Immature natural killer cell (primary cell): ENCODE measurements around the gene ARRDC3. TPM values are rescaled to one million over a fixed set of nuclear protein-coding genes. Genes with fewer than 3 reads are reported as not detected.
A peak's percentile ranks its signal among the peaks of the same experiment; 100 is the strongest.

ENCODE experiments used
- DNase-seq, 3 donors: peaks; one replicate each; pipeline ENCODE4 v3.0.0; 2022; ENCODE audit warnings: mixed read lengths in 1 of 3
- H3K27ac Mint-ChIP-seq, 6 donors: one replicate each; pipeline ENCODE4 v1.8.0; 2020; ENCODE audit warnings: mixed read lengths in 6 of 6, mild to moderate bottlenecking in 5 of 6, inconsistent platforms in 4 of 6, moderate library complexity in 3 of 6
- H3K27me3 Mint-ChIP-seq, 3 donors: one replicate each; pipeline ENCODE4 v1.8.0; 2020 to 2021; ENCODE audit warnings: low read depth in 3 of 3, mild to moderate bottlenecking in 3 of 3, mixed read lengths in 3 of 3, moderate library complexity in 3 of 3, inconsistent platforms in 1 of 3
- H3K36me3 Mint-ChIP-seq, 3 donors: one replicate each; pipeline ENCODE4 v1.8.0; 2020; ENCODE audit warnings: mixed read lengths in 3 of 3, inconsistent platforms in 2 of 3, mild to moderate bottlenecking in 2 of 3
- H3K4me1 Mint-ChIP-seq, 2 donors: one replicate each; pipeline ENCODE4 v1.8.0; 2020; ENCODE audit warnings: inconsistent platforms in 2 of 2, mild to moderate bottlenecking in 2 of 2, mixed read lengths in 2 of 2, moderate library complexity in 1 of 2
- H3K4me3 Mint-ChIP-seq, 5 donors: one replicate each; pipeline ENCODE4 v1.8.0; 2020; ENCODE audit warnings: mild to moderate bottlenecking in 5 of 5, mixed read lengths in 5 of 5, inconsistent platforms in 3 of 5, moderate library complexity in 3 of 5
- H3K9me3 Mint-ChIP-seq, 6 donors: one replicate each; pipeline ENCODE4 v1.8.0; 2020; ENCODE audit warnings: mild to moderate bottlenecking in 6 of 6, mixed read lengths in 6 of 6, inconsistent platforms in 4 of 6, moderate library complexity in 3 of 6
- polyA plus RNA-seq, 3 donors: library from polyadenylated mRNA; unstranded; fragments of 300-500 nt; fragmentation: Illumina TruSeq; gene quantifications; one replicate each; pipeline ENCODE4 v1.2.3, GENCODE V29; 2021

The ARRDC3 gene, protein sequence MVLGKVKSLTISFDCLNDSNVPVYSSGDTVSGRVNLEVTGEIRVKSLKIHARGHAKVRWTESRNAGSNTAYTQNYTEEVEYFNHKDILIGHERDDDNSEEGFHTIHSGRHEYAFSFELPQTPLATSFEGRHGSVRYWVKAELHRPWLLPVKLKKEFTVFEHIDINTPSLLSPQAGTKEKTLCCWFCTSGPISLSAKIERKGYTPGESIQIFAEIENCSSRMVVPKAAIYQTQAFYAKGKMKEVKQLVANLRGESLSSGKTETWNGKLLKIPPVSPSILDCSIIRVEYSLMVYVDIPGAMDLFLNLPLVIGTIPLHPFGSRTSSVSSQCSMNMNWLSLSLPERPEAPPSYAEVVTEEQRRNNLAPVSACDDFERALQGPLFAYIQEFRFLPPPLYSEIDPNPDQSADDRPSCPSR
- 10 to 100 TPM; 39.1 to 51.5 (median 50.3) TPM for polyA plus RNA-seq

DNA sequence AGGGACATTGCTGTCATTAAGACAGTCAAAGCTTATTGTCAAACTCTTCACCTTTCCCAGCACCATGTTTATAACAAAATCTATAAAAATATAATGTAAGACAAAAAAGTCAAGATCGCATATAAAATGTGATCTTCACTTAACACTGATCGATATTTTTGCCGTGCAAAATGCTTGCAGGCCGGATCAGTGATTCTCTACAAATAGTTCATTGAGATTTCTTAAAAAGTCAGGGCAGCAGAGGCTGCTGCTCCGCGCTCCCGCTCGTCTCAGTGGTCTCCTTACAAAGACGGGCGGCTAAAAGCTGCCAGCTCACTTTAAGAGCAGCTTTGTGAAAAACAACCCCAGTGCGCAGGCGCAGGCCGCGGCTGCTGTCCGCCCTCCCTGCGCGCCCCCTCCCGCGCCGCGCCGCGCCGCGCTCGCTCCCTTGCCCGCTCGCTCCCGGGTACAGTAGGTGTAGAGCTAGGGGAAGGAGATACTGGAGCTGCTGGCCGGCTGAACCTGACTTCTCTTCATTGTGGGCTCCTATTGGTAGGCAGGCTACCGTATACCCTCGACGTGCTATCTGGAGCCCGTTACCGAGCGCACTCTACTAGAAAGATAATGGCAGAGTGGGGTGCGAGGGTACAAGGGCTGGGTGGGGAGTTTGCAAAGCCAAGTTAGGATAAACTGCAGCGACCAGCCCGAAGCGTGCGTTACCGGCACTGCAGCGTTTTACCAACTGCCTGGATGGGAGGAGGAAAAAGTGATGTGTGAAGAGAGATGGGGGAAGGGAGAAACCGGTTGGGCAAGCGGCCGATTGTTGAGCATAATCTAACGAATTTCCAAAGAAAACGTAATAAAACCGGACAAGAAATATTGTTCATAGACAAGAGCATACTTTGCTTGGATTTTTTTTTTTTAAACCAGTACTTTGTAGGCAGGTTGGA lies at the start of gene ARRDC3:
Gene ARRDC3 (minus strand): TSS at position 291 of the 929 bp plus-strand sequence. CDS start 225 bp downstream, at position 66.
- Mint-ChIP-seq H3K27me3 (peaks cover 8 to 28% (median 17%) of the 10 kb centered on the region in 3 donors), H3K36me3 (peaks cover 0 to 6% (median 2%) of the 10 kb centered on the region in 3 donors), H3K27ac (peak within 1 kb of the TSS; percentile 93 to 100 (median 100)), H3K4me3 (peak within 1 kb of the TSS; percentile 94 to 100 (median 99)), H3K9me3 (no peaks in the 10 kb centered on the region), H3K4me1 (peaks cover 27 to 39% of the 10 kb centered on the region in 2 donors)
- DNase-seq, result peak; percentile 95 to 97 (median 96)

DNA sequence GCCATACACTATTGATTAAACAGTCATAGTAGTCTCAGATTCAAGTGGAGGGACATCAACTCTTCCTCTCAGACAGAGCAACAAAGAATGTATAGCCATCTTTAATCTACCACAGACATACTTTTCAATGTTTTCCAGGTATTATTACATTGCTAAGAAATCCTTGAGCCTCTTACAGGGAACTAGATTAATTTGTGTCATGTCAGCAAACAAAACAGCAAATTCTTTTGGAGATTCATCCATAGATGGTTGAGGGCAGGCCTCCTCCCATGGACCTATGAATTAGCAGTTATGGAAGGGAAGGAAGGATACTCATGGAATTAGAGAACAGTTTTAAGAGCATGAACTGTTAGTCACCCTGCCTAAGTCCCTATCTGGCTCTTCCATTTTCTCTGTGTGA lies 47.8 kb upstream of the ARRDC3 start:
- no peak overlapping the region for H3K4me3 Mint-ChIP-seq
- H3K27me3 Mint-ChIP-seq, result no peaks in the 10 kb centered on the region
- DNase-seq, result no peak
- H3K4me1 Mint-ChIP-seq, result peaks cover 40 to 61% of the 10 kb centered on the region in 2 donors
- peaks cover 6 to 17% (median 11%) of the 10 kb centered on the region in 3 donors for H3K36me3 Mint-ChIP-seq
- H3K9me3 Mint-ChIP-seq, result peaks cover 0 to 17% (median 6%) of the 10 kb centered on the region in 6 donors
- peak overlapping the region in 1 of 6 donors; percentile 31 for H3K27ac Mint-ChIP-seq

DNA sequence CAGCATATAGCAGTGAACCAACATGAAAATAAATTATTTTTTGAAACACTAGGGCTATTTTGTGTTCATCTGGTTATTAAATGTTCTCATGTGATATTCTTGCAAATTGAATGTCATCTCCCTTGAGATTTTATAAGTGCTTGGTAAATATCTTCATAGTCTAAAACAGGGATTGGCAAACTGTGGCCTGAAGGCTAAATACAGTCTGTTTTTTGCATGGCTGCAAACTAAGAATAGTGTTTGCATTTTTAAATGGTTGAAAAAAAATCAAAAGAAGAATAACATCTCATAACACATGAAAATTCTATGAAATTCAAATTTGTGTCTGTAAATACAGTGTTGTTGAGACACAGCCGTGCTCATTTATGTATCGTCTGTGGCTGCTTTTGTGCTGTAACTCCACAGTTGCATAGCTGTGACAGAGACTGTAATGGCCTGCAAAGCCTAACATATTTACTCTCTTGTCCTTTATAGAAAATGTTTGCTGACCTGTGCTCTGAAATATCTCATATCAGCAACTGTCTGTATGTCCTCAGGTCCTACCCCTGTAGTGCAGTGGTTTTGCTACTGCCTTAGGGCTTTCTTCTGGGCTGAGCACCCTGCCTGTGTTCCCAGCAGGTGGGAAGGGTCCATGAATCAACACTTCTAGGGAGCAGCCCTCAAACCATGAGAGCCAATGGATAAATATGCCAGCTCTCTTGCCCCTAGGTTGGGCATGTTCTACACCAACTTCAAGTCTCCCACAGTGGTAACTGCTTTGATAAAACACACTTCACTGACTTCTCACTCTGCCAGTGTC lies 41.7 kb upstream of the ARRDC3 start:
- Mint-ChIP-seq H3K36me3 (peaks cover 6 to 17% (median 11%) of the 10 kb centered on the region in 3 donors), H3K4me1 (peaks cover 22 to 46% of the 10 kb centered on the region in 2 donors), H3K27me3 (peaks cover 0 to 2% (median 0%) of the 10 kb centered on the region in 3 donors), H3K27ac (no peak overlapping the region), H3K4me3 (no peak overlapping the region), H3K9me3 (peaks cover 0 to 15% (median 6%) of the 10 kb centered on the region in 6 donors)
- no peak for DNase-seq

DNA sequence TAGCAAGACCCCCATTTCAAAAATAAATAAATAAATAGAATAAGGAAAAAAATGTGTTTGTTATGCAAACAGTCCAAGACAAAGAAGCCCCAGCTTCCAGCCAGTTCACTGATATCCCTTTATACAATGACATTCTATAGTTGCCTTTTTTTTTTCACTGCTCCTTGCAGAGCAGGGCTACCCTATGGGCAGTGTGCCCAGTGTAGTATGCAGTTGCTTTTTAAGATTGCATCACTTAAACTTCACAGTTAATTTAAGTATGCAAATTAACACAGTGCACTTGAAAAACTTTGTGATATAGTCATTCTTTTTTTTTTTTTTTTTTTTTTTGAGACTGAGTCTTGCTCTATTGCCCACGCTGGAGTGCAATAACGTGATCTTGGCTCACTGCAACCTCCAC lies 40.8 kb upstream of the ARRDC3 start:
- no peak for DNase-seq
- peaks cover 0 to 2% (median 0%) of the 10 kb centered on the region in 3 donors for H3K27me3 Mint-ChIP-seq
- peaks cover 22 to 49% of the 10 kb centered on the region in 2 donors for H3K4me1 Mint-ChIP-seq
- H3K9me3 Mint-ChIP-seq, result peaks cover 0 to 6% (median under 1%) of the 10 kb centered on the region in 6 donors
- no peak overlapping the region for H3K27ac Mint-ChIP-seq
- H3K36me3 Mint-ChIP-seq, result peaks cover under 1 to 12% (median 5%) of the 10 kb centered on the region in 3 donors
- no peak overlapping the region for H3K4me3 Mint-ChIP-seq

DNA sequence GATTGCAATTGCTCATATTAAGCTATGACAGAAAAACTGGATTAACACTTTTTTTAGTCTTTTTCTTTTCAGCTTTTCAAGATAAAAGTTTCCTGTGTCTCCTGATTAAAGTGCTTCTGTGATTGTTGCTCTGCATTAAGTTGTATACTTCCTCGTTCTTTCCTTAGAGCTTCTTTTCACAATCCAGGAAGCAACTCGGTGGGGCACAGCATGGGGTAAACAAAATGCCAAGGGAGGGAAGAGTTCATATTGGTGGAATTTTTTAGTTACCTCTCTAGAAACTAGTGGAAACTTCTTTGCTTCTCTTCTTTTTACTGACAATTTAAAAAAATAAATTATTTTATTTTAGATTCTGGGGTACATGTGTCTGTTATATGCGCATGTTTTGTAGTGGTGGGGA lies 37.8 kb upstream of the ARRDC3 start:
- Mint-ChIP-seq H3K27me3 (peaks cover 0 to 2% (median 0%) of the 10 kb centered on the region in 3 donors), H3K36me3 (no peaks in the 10 kb centered on the region), H3K4me3 (no peak overlapping the region), H3K27ac (peak overlapping the region in 1 of 6 donors; percentile 78), H3K9me3 (no peaks in the 10 kb centered on the region), H3K4me1 (peaks cover 22 to 37% of the 10 kb centered on the region in 2 donors)
- no peak for DNase-seq

DNA sequence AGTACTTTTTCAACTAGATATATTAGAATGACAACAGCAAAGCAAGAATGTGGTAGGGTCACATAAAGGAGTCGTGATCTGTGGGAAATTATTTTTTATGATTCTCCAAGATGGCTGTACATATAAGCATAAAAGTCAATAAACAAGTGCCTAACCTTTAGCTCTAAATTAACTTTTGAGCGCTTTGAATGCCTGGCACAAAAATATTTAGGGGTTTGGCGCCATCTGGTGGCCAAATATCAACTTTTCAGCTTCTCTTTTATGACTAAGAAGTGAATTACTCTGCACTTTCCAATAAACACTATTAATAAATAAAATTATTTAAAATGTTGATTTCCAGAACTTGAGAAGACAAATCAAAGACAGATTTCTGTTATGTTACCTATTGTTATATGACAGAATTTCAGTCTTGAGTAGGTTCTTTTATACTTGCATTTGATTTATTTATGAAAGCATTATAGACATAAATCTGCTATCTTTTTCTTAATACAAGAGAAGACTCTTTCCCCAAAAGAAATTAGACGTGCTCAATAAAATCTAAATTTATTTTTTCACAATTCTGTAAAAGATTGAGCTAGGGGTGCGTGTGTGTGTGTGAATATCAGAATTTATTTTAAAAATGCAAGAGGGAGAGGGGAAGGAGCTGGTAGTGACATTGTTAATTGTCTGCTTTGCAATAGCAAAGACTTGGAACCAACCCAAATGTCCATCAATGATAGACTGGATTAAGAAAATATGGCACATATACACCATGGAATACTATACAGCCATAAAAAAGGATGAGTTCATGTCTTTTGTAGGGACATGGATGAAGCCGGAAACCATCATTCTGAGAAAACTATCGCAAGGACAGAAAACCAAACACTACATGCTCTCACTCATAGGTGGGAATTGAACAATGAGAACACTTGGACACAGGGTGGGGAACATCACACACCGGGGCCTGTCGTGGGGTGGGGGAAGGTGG lies 36.7 kb upstream of the ARRDC3 start:
- Mint-ChIP-seq H3K4me3 (peak overlapping the region in 2 of 5 donors; percentile 30 to 33), H3K4me1 (peaks cover 22 to 37% of the 10 kb centered on the region in 2 donors), H3K9me3 (no peaks in the 10 kb centered on the region), H3K27me3 (peaks cover 0 to 2% (median 0%) of the 10 kb centered on the region in 3 donors), H3K27ac (no peak overlapping the region), H3K36me3 (no peaks in the 10 kb centered on the region)
- peak; percentile 60 to 73 (median 67) for DNase-seq

DNA sequence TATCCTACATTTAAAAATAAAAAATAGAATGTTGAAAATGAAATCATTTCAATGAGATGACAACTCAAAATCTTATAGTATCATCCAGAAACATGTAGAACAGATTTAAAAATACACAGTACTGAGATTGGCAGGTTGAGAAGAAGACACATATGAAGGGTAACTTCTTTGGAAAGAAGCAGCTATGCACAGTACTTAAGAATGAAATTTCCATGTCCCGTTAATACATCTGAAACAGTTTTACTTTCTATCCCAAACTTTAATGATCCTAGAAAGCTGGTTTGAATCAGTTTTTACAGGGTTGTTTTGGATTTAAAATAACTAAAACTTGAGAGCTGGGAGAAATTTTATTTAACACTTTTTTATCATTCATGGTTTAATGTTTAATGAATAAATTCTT lies 36.0 kb upstream of the ARRDC3 start:
- Mint-ChIP-seq H3K4me1 (peaks cover 22 to 37% of the 10 kb centered on the region in 2 donors), H3K27ac (no peak overlapping the region), H3K27me3 (peaks cover 0 to 2% (median 0%) of the 10 kb centered on the region in 3 donors), H3K4me3 (peak overlapping the region in 1 of 5 donors; percentile 30), H3K36me3 (no peaks in the 10 kb centered on the region), H3K9me3 (no peaks in the 10 kb centered on the region)
- peak in 1 of 3 donors; percentile 10 for DNase-seq

DNA sequence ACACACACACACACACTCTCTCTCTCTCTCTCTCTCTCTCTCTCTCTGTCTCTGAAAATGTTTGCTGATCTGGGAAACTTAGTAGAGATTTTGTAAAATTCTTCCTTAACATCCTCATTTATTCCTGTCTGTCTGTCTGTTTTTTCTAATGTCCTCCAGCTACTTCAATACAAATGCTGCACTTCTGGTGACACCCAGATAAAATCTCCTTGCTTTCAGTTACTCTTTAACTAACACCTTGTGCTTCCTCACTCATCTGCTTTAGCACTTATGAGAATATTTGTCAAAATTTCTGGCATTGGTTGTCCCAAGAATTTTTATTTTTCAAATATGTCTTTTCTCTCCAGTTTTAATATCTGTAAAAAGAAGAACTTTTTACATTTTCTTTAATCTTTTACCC lies 35.0 kb upstream of the ARRDC3 start:
- Mint-ChIP-seq H3K4me1 (peaks cover 22 to 37% of the 10 kb centered on the region in 2 donors), H3K9me3 (no peaks in the 10 kb centered on the region), H3K27me3 (peaks cover 0 to 2% (median 0%) of the 10 kb centered on the region in 3 donors), H3K4me3 (peak overlapping the region in 1 of 5 donors; percentile 5), H3K36me3 (no peaks in the 10 kb centered on the region), H3K27ac (peak overlapping the region in 2 of 6 donors; percentile 37 to 38)
- peak in 1 of 3 donors; percentile 7 for DNase-seq

DNA sequence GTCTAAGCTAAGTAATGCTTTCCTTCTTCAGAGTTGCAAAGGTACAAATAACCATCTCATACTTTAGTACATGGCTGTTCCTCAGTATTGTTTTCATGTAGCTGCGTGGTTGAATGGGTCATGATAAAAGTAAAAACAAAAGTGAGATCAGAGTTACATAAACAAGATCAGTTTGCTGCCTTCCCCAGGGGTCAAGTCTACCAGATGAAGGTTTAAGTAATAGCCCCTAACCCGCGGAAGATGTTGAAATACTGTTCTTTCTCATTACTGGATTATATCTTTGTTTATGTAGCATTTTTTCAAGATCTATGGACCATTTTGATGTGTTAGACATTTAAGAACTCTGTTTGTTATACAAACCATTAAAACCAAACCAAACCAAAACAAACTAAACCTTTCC lies 34.1 kb upstream of the ARRDC3 start:
- DNase-seq, result no peak

DNA sequence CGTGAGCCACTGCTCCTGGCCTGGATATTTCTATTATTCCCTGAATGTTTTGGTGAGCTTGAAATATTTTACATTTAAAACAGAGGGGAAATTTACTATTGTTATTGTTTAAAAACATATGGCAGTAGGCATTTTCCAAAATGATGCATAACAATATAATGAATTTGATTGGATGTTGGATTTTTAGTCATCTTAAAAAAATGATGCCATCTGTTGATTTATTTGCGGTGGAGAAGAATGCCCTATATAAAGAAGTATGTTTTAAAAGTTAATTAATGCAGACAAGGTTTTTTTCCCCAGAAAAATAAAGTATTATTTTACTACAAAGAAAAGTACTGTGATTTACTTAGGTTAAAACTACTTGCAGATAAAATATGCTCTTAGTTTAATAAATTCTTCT lies 33.4 kb upstream of the ARRDC3 start:
- H3K4me3 Mint-ChIP-seq, result no peak overlapping the region

More for the DNA sequence above, 34.1 kb upstream of the ARRDC3 start:
- Mint-ChIP-seq H3K4me3 (no peak overlapping the region), H3K27ac (peak overlapping the region in 1 of 6 donors; percentile 38), H3K4me1 (peaks cover 22 to 37% of the 10 kb centered on the region in 2 donors), H3K27me3 (peaks cover 0 to 2% (median 0%) of the 10 kb centered on the region in 3 donors), H3K36me3 (no peaks in the 10 kb centered on the region), H3K9me3 (no peaks in the 10 kb centered on the region)

DNA sequence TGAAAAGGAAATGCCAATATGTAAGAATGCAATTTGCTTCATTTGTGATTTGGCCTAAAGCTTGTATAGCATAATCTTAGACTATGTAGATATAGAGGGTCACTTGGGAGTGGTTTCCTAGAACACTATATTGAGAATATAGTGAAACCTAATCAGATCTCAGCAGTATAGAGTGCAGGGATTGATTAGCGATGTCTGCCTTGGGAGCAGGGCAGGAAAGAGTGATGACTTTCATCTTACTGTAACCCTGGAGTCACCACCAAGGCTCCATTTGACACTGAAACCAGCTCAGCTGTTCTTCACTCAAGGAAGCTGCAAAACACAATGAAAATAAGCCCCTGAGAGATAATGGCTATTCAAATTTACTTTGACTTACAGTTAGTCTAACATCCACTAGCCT lies 26.2 kb upstream of the ARRDC3 start:
- Mint-ChIP-seq H3K4me3 (no peak overlapping the region), H3K27me3 (peaks cover 0 to 2% (median 0%) of the 10 kb centered on the region in 3 donors), H3K27ac (no peak overlapping the region)

More for the DNA sequence above, 33.4 kb upstream of the ARRDC3 start:
- no peak overlapping the region for H3K27ac Mint-ChIP-seq
- DNase-seq, result no peak
- H3K9me3 Mint-ChIP-seq, result no peaks in the 10 kb centered on the region
- peaks cover 0 to 2% (median 0%) of the 10 kb centered on the region in 3 donors for H3K27me3 Mint-ChIP-seq
- no peaks in the 10 kb centered on the region for H3K36me3 Mint-ChIP-seq
- H3K4me1 Mint-ChIP-seq, result peaks cover 18 to 33% of the 10 kb centered on the region in 2 donors

DNA sequence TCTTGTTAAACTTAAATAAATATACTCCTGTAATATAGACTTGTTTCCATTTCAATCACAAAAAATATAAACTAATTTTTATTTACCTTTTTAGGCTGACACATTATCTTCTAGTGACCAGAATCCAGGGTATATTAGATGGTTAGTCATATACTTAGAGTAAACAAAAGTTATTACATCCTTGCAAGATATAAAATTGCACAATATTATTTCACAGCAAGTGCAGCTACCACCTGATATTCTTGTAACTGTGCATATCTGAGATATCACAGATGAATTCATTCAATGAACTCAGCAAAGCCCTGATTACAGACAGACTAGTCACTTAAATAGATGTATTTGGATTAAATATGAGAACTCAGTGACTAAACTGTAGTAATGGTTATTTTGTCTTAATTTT lies 25.6 kb upstream of the ARRDC3 start:
- Mint-ChIP-seq H3K4me1 (no peaks in the 10 kb centered on the region), H3K4me3 (no peak overlapping the region), H3K36me3 (peaks cover 0 to 7% (median 0%) of the 10 kb centered on the region in 3 donors), H3K27me3 (peaks cover 0 to 2% (median 0%) of the 10 kb centered on the region in 3 donors), H3K9me3 (no peaks in the 10 kb centered on the region), H3K27ac (no peak overlapping the region)
- DNase-seq, result no peak

More for the DNA sequence above, 26.2 kb upstream of the ARRDC3 start:
- no peak for DNase-seq
- Mint-ChIP-seq H3K9me3 (no peaks in the 10 kb centered on the region), H3K36me3 (peaks cover 0 to under 1% (median 0%) of the 10 kb centered on the region in 3 donors), H3K4me1 (no peaks in the 10 kb centered on the region)
